Measurements from ENCODE around the gene ARID4B. TPM values are rescaled to one million over a fixed set of nuclear protein-coding genes. Genes with fewer than 3 reads are reported as not detected.

Gene ARID4B
- total and polyA plus RNA-seq, 2 donors (not counting 3 experiments of a cell fraction or from before 2014, with no cell fraction given) = 6.7 to 40.7 TPM

DNA sequence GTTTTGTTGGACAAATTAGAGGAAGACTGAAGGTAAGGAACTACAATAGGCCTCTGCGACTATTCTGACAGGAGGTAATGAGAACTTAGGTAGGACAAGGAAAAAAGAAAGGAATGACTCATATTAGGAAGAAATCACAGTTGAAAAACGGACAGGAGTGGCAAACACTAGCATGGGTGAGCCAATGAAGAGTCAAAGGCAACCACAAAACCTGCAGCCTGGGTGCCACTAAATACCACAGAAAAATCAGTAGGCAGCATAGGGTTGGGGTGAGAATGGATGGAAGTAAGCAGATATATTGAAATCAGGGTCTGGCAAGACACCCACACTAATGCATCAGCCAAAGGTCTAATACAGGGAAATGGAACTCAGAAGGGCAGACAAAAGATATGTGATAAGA, 176.9 kb downstream of the ARID4B start:
- no peak overlapping the region for H3K27ac ChIP-seq (ENCODE audit: insufficient read depth, low read depth, low read length)
- dilution Hi-C loops (cut with MboI; ENCODE audit: extremely low pct_ligation_motif_present, low sequenced_read_pairs) = no loop called here
- DNase-seq (ENCODE audit: low read depth, low spot score) (no peak), FAIRE-seq (no peak)
- BruUV-seq (replicated peaks) = no TSS peak
- TF ChIP-seq CTCF (IDR thresholded peaks at IDR 0.05; ENCODE audit: extremely low read depth in 1 of 2, insufficient read depth in 1 of 2, low read depth in 1 of 2, low read length in 2 of 2) (no peak), POLR2A (IDR thresholded peaks at IDR 0.05; ENCODE audit: low read depth, low read length) (no peak), POLR2AphosphoS5 (IDR thresholded peaks at IDR 0.05; ENCODE audit: insufficient read depth, low read depth, low read length) (no peak), JUN (IDR thresholded peaks at IDR 0.05; ENCODE audit: borderline replicate concordance, insufficient read depth, insufficient read length, low read depth) (no peak), EZH2 (IDR thresholded peaks at IDR 0.05; ENCODE audit: borderline replicate concordance, low read depth, low read length, severe bottlenecking) (no peak), MAX (IDR thresholded peaks at IDR 0.05; ENCODE audit: insufficient read depth, insufficient read length) (no peak), MYC (IDR thresholded peaks at IDR 0.05; ENCODE audit: low read depth, low read length) (no peak)
- ChIA-PET CTCF (no interaction called here), POLR2A (no interaction called here)
- H2AFZ ChIP-seq (ENCODE audit: low read depth, low read length) = no peak overlapping the region
- intact Hi-C loops (cut with micrococcal nuclease) = no loop called here
- H3K9me3 ChIP-seq (replicated peaks; ENCODE audit: control insufficient read depth, insufficient read depth, low read length) = no peaks in the 10 kb centered on the region
- no peak overlapping the region for H3K4me2 ChIP-seq (ENCODE audit: insufficient read depth, low read length)
- no peak overlapping the region for H3K9ac ChIP-seq (replicated peaks; ENCODE audit: extremely low read depth, insufficient read depth, low read length)
- no peak overlapping the region for H3K4me3 ChIP-seq (replicated peaks in 1 of 3; ENCODE audit: insufficient read depth in 1 of 3, low read depth in 1 of 3, low read length in 3 of 3)
- no peaks in the 10 kb centered on the region for H3K4me1 ChIP-seq (ENCODE audit: control insufficient read depth, extremely low read depth, insufficient read depth, low read length)
- H3K79me2 ChIP-seq (ENCODE audit: control insufficient read depth, insufficient read depth, low read length) = peaks cover 3% of the 10 kb centered on the region
- H3K9me1 ChIP-seq (replicated peaks; ENCODE audit: control insufficient read depth, extremely low read depth, insufficient read depth, low read length) = no peaks in the 10 kb centered on the region
- H3K27me3 ChIP-seq (ENCODE audit: control insufficient read depth in 2 of 2, insufficient read depth in 2 of 2, low read length in 2 of 2) = no peaks in the 10 kb centered on the region
- H4K20me1 ChIP-seq (replicated peaks; ENCODE audit: control insufficient read depth, extremely low read depth, insufficient read depth, low read length) = no peaks in the 10 kb centered on the region
- peaks cover 4 to 9% of the 10 kb centered on the region in 2 experiments for H3K36me3 ChIP-seq (ENCODE audit: control insufficient read depth in 2 of 2, extremely low read depth in 1 of 2, insufficient read depth in 2 of 2, low read length in 2 of 2)
